ENCODE data around the gene CHAMP1. TPM values are rescaled to one million over a fixed set of nuclear protein-coding genes. Genes with fewer than 3 reads are reported as not detected.

Gene CHAMP1
- total and polyA plus RNA-seq, 2 of the 13 experiments (the other 11 are each of a cell fraction or from before 2014, with no cell fraction given) = 8.4 to 9.7 TPM

- TF ChIP-seq CBX2 (IDR thresholded peaks at IDR 0.05; ENCODE audit: low read depth, low read length) (no peak), CBX2 (CRISPR knock-in tag; IDR thresholded peaks at IDR 0.05; ENCODE audit: low read depth) (peak; percentile 53), SP1 (IDR thresholded peaks at IDR 0.05) (no peak), SP1 (CRISPR knock-in tag; IDR thresholded peaks at IDR 0.05) (no peak), FOXO4 (CRISPR knock-in tag; conservative IDR thresholded peaks at IDR 0.05) (no peak), TFE3 (CRISPR knock-in tag; IDR thresholded peaks at IDR 0.05) (peak; percentile 50; the same call in 1 of the 2 replicates), RFX3 (CRISPR knock-in tag; IDR thresholded peaks at IDR 0.05) (no peak), HMGXB4 (CRISPR knock-in tag; IDR thresholded peaks at IDR 0.05; ENCODE audit: borderline replicate concordance in 1 of 2, low read depth in 1 of 2) (peak; percentile 47 to 53), RBM39 (IDR thresholded peaks at IDR 0.05; ENCODE audit: low read depth, low read length, poor library complexity, severe bottlenecking) (no peak), REXO4 (CRISPR knock-in tag; IDR thresholded peaks at IDR 0.05; ENCODE audit: borderline replicate concordance) (peak; percentile 57; the same call in 1 of the 2 replicates), ZNF33A (CRISPR knock-in tag; IDR thresholded peaks at IDR 0.05; ENCODE audit: borderline replicate concordance) (no peak), PRPF4 (IDR thresholded peaks at IDR 0.05; ENCODE audit: low read depth, low read length, poor library complexity, severe bottlenecking) (no peak), CEBPG (CRISPR knock-in tag; IDR thresholded peaks at IDR 0.05) (no peak), KLF11 (CRISPR knock-in tag; IDR thresholded peaks at IDR 0.05) (no peak), ZBTB4 (CRISPR knock-in tag; IDR thresholded peaks at IDR 0.05; ENCODE audit: borderline replicate concordance) (no peak), SRSF9 (IDR thresholded peaks at IDR 0.05; ENCODE audit: borderline replicate concordance, insufficient read depth, low read depth, low read length, poor library complexity, severe bottlenecking) (no peak), KLF12 (CRISPR knock-in tag; IDR thresholded peaks at IDR 0.05; ENCODE audit: borderline replicate concordance) (peak; percentile 98), E2F1 (CRISPR knock-in tag; IDR thresholded peaks at IDR 0.05) (peak; percentile 98), GTF2F1 (IDR thresholded peaks at IDR 0.05; ENCODE audit: low read length) (no peak), ZNF556 (CRISPR knock-in tag; IDR thresholded peaks at IDR 0.05; ENCODE audit: borderline replicate concordance) (peak; percentile 78; the same call in 1 of the 2 replicates)
Measured at GRCh38 chr13:114314074-114314912, at the start of gene CHAMP1 (continued).
